Lung (tissue), 12 donors: ENCODE results near the gene STAC2. TPM values are rescaled to one million over a fixed set of nuclear protein-coding genes. Genes with fewer than 3 reads are reported as not detected.
A peak's percentile ranks its signal among the peaks of the same experiment; 100 is the strongest.

Experiments
- ATAC-seq: fragments of 200-7000 bp; cut with Tn5 transposase; one replicate; pipeline ENCODE4 v1.9.1; 2020; ENCODE audit warnings: moderate number of reproducible peaks; ENCODE audit not compliant: insufficient read depth, low FRiP score
- DNase-seq, 3 donors: peaks; one replicate each; pipeline ENCODE4 v3.0.0-alpha.2; 2013 to 2017
- H3K27ac ChIP-seq, 2 donors: one replicate each; pipeline ENCODE4 v1.5.1; 2013; ENCODE audit warnings: mild to moderate bottlenecking in 2 of 2, moderate library complexity in 2 of 2, control low read depth in 1 of 2, inconsistent platforms in 1 of 2, low read depth in 1 of 2, low read length in 1 of 2
- H3K27me3 ChIP-seq, 3 donors: one replicate each; pipeline ENCODE4 v1.5.1; 2013; ENCODE audit warnings: low read length in 2 of 3; ENCODE audit not compliant: control insufficient read depth in 3 of 3, insufficient read depth in 3 of 3
- H3K36me3 ChIP-seq, 4 donors: one replicate each; pipeline ENCODE4 v1.5.1; 2013; ENCODE audit warnings: low read length in 4 of 4, mild to moderate bottlenecking in 1 of 4, moderate library complexity in 1 of 4; ENCODE audit not compliant: control insufficient read depth in 4 of 4, insufficient read depth in 4 of 4
- H3K4me1 ChIP-seq, 5 donors: one replicate each; pipeline ENCODE4 v1.5.1; 2013; ENCODE audit warnings: low read length in 5 of 5, mild to moderate bottlenecking in 2 of 5, moderate library complexity in 1 of 5; ENCODE audit not compliant: control insufficient read depth in 5 of 5, insufficient read depth in 5 of 5
- H3K4me3 ChIP-seq: one replicate; pipeline ENCODE4 v1.5.1; 2013; ENCODE audit warnings: mild to moderate bottlenecking, control low read depth, moderate library complexity
- H3K9ac ChIP-seq, 2 donors: one replicate each; pipeline ENCODE4 v1.5.1; 2013; ENCODE audit warnings: low read length in 2 of 2, control low read depth in 1 of 2; ENCODE audit not compliant: insufficient read depth in 1 of 2
- H3K9me3 ChIP-seq, 4 donors: one replicate each; pipeline ENCODE4 v1.5.1; 2013; ENCODE audit warnings: low read length in 3 of 4, mild to moderate bottlenecking in 1 of 4, moderate library complexity in 1 of 4; ENCODE audit not compliant: control insufficient read depth in 4 of 4, insufficient read depth in 3 of 4
- CTCF ChIP-seq: IDR thresholded peaks from 2 replicates; pipeline ENCODE4 v1.5.1; 2012; ENCODE audit warnings: mild to moderate bottlenecking; ENCODE audit errors: control extremely low read depth, extremely low read depth
- WGBS, 2 donors: extraction: QIAGEN DNeasy Blood & Tissue Kit; methylation state at CpG; one replicate each; pipeline ENCODE4 v1.1.7; 2013; 5-methylcytosine and 5-hydroxymethylcytosine counted together
- polyA plus RNA-seq, 2 donors: library from polyadenylated mRNA; stranded (reverse); fragments of 200-250 nt; gene quantifications; one replicate each; pipeline ENCODE4 v1.2.1, GENCODE V29; 2013
- total RNA-seq, 2 donors: library from RNA; depleted of rRNA in 1 of 2; stranded (reverse); fragments of >200 nt in 1 of 2; gene quantifications; one replicate each; pipeline ENCODE4 v1.2.1, GENCODE V29; 2014 to 2021
- donor health status: control.
- donor health status: control.
- donor health status: Bipolar disorder and iron deficiency.
- donor health status: healthy.
- donor health status: DM: yes; HTN: yes; CAD: no.

The STAC2 gene
- total and polyA plus RNA-seq, 4 donors, result 0.26 to 1.7 (median 0.42) TPM; not detected in 1

- Histone ChIP-seq H3K27me3 (peaks cover 0 to 10% (median 3%) of the 10 kb centered on the region in 3 donors), H3K9me3 (no peaks in the 10 kb centered on the region), H3K27ac (no peak overlapping the region), H3K4me1 (peaks cover 0 to 20% (median 0%) of the 10 kb centered on the region in 5 donors), H3K36me3 (no peaks in the 10 kb centered on the region), H3K4me3 (no peak overlapping the region), H3K9ac (no peak overlapping the region)
- DNase-seq, result peak; percentile 46 to 61 (median 57)
- WGBS, 2 donors, result 42 to 48% methylated on average over 10 of the region's 10 CpGs
- no peak for ATAC-seq
- TF ChIP-seq CTCF, result no peak
Measured at GRCh38 chr17:39231091-39231561, 5.4 kb upstream of the STAC2 start.

- no peak overlapping the region for H3K4me3 ChIP-seq
- no peak for DNase-seq
- H3K36me3 ChIP-seq, result no peaks in the 10 kb centered on the region
- peaks cover 0 to 12% (median 7%) of the 10 kb centered on the region in 3 donors for H3K27me3 ChIP-seq
- no peak overlapping the region for H3K27ac ChIP-seq
- peaks cover 0 to 24% (median 0%) of the 10 kb centered on the region in 5 donors for H3K4me1 ChIP-seq
- WGBS, 2 donors, result 56 to 91% methylated on average over 1 of the region's 1 CpG
- H3K9me3 ChIP-seq, result no peaks in the 10 kb centered on the region
- no peak overlapping the region for H3K9ac ChIP-seq
- TF ChIP-seq CTCF, result no peak
- ATAC-seq, result no peak
Measured at GRCh38 chr17:39230361-39230760, 4.6 kb upstream of the STAC2 start.

- WGBS, 2 donors, result 72 to 75% methylated on average over 11 of the region's 11 CpGs
- Histone ChIP-seq H3K9me3 (no peaks in the 10 kb centered on the region), H3K9ac (no peak overlapping the region), H3K36me3 (no peaks in the 10 kb centered on the region), H3K4me3 (no peak overlapping the region), H3K27ac (no peak overlapping the region), H3K4me1 (peaks cover 0 to 30% (median 7%) of the 10 kb centered on the region in 5 donors), H3K27me3 (peaks cover 0 to 12% (median 12%) of the 10 kb centered on the region in 3 donors)
- TF ChIP-seq CTCF, result no peak
- ATAC-seq, result no peak
- no peak for DNase-seq
Measured at GRCh38 chr17:39229274-39229913, 3.6 kb upstream of the STAC2 start.
